ENCODE results near the gene FCGR3B.
"Not testable (repeated sequence)": the region's sequence is repeated elsewhere in the genome, so short reads cannot be mapped to it uniquely, and the experiment has no call there.

Gene FCGR3B

GRCh38 chr1:161631076-161631475 lies at the start of gene FCGR3B:
FCGR3B (minus strand) TSS chr1:161631176; CDS start chr1:161631094, 82 bp downstream.
- no peak for DNase-seq

GRCh38 chr1:161678500-161678899 lies 47.5 kb upstream of the FCGR3B start:
- no peak for DNase-seq

- no peak for DNase-seq
Observed at GRCh38 chr1:161676958-161677689, 46.1 kb upstream of the FCGR3B start.

- no peak for DNase-seq
Observed at GRCh38 chr1:161676441-161676840, 45.5 kb upstream of the FCGR3B start.

- not testable (repeated sequence) for DNase-seq
Observed at GRCh38 chr1:161674908-161675307, 43.9 kb upstream of the FCGR3B start.

- DNase-seq = not testable (repeated sequence)
Observed at GRCh38 chr1:161674447-161674846, 43.5 kb upstream of the FCGR3B start.

GRCh38 chr1:161673437-161673836 lies 42.5 kb upstream of the FCGR3B start:
- not testable (repeated sequence) for DNase-seq

- not testable (repeated sequence) for DNase-seq
Observed at GRCh38 chr1:161671045-161672020, 40.4 kb upstream of the FCGR3B start.

- not testable (repeated sequence) for DNase-seq
Observed at GRCh38 chr1:161664689-161665088, 33.7 kb upstream of the FCGR3B start.

- not testable (repeated sequence) for DNase-seq
Observed at GRCh38 chr1:161663569-161663968, 32.6 kb upstream of the FCGR3B start.

GRCh38 chr1:161662684-161663339 lies 31.8 kb upstream of the FCGR3B start, which contains the start of gene FCGR2B:
FCGR2B (plus strand) TSS chr1:161663143; CDS start chr1:161663242, 99 bp downstream.
- DNase-seq = not testable (repeated sequence)

- DNase-seq = not testable (repeated sequence)
Observed at GRCh38 chr1:161661660-161662311, 30.8 kb upstream of the FCGR3B start.

GRCh38 chr1:161658524-161658923 lies 27.5 kb upstream of the FCGR3B start:
- DNase-seq = not testable (repeated sequence)

- DNase-seq = not testable (repeated sequence)
Observed at GRCh38 chr1:161653971-161654370, 23.0 kb upstream of the FCGR3B start.

GRCh38 chr1:161653541-161653940 lies 22.6 kb upstream of the FCGR3B start:
- not testable (repeated sequence) for DNase-seq

GRCh38 chr1:161647507-161648360 lies 16.8 kb upstream of the FCGR3B start:
- DNase-seq = not testable (repeated sequence)

- not testable (repeated sequence) for DNase-seq
Observed at GRCh38 chr1:161644855-161645254, 13.9 kb upstream of the FCGR3B start.

GRCh38 chr1:161643481-161644208 lies 12.7 kb upstream of the FCGR3B start:
- DNase-seq = not testable (repeated sequence)

GRCh38 chr1:161642697-161643096 lies 11.7 kb upstream of the FCGR3B start:
- DNase-seq = not testable (repeated sequence)

- not testable (repeated sequence) for DNase-seq
Observed at GRCh38 chr1:161639203-161639602, 8.2 kb upstream of the FCGR3B start.

Data from T1000 (cell line).